Epidermal melanocyte (primary cell): ENCODE results near the gene ARHGEF25.
"Not testable (repeated sequence)": the region's sequence is repeated elsewhere in the genome, so short reads cannot be mapped to it uniquely, and the experiment has no call there.

ENCODE experiments used
- DNase-seq: peaks from one replicate; pipeline ENCODE4 v3.0.0; 2011; ENCODE audit warnings: low spot score; ENCODE audit not compliant: insufficient read length

The ARHGEF25 gene

DNA sequence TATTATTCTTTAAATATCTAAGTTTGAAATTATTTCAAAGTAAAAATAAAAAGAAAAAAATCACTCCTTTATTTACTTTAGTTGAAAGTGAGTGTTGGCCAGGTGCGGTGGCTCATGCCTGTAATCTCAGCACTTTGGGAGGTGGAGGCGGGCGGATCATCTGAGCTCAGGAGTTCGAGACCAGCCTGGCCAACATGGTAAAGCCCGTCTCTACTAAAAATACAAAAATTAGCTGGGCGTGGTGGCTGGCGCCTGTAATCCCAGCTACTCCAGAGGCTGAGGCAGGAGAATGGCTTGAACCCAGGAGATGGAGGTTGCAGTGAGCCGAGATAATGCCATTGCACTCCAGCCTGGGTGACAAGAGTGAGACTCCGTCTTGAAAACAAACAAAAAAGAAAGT is 25.5 kb downstream of the ARHGEF25 start:
- DNase-seq, result not testable (repeated sequence)

DNA sequence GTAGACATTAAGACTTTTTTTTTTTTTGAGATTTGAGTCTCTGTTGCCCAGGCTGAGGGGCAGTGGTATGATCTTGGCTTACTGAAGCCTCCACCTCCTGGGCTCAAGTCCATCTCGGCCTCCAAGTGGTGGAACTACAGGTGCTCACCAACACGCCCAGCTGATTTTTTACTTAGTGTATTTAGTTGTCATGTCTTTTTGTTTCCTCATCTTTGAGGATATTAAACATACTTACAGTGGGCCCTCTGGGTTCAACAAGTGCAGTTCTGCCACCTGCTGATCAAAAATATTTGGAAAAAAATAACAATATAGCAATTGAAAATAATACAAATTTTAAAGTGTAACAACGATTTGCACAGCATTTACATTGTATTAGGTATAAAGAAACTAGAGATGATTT is 26.1 kb downstream of the ARHGEF25 start:
- no peak for DNase-seq

DNA sequence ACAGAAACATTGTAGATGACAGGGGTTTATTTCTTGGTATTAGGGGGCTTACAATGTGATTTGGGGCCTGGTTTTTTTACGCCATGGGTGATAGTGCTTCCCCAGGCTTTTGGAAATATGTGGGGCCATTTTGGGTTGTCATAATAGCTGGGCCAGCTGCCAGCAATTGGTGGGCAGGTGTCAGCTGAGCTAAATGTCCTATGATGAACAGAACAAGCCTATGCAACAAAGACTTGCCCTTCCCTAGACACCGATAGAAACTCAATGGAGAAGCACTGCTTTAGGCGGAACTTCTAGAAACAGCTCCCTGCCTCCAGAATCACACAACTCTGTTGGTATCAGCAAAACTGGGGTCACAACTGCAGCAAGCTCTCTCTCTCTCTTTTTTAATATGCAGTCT is 26.9 kb downstream of the ARHGEF25 start:
- no peak for DNase-seq

DNA sequence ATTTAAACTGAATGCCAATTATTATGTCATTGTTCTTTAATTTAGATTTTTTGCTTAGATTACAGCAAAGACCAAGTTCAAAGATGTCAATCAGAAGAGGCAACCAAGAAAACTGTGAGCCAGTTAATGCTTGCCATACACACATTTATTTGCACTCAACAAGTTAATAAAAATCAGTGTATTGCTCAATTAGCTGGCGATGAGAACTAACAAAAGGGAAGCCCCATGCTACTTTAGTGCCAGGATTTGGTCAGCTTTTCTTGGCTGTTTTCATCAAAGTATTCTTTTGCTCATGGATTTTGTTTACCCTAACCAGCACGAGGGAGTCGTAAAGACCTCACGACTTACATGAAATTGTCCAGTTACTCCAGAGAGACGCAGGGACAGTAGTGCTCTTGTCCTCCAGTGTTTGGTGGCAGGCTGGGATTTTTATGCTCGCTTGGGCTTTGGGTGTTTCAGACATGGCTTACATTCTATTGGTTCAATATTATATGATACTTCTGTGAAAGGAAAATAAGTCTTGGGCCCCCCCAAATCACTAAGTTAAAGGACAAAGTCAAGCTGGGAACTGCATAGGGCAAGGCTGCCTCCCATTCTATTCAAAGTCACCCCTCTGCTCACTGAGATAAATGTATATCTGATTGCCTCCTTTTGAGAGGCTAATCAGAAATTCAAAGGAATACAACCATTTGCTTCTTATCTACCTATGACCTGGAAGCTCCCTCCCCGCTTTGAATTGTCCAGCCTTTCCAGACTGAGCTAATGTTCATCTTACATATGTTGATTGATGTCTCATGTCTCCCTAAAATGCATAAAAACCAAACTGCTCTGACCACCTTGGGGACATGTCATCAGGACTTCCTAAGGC is 29.2 kb downstream of the ARHGEF25 start:
- no peak for DNase-seq

DNA sequence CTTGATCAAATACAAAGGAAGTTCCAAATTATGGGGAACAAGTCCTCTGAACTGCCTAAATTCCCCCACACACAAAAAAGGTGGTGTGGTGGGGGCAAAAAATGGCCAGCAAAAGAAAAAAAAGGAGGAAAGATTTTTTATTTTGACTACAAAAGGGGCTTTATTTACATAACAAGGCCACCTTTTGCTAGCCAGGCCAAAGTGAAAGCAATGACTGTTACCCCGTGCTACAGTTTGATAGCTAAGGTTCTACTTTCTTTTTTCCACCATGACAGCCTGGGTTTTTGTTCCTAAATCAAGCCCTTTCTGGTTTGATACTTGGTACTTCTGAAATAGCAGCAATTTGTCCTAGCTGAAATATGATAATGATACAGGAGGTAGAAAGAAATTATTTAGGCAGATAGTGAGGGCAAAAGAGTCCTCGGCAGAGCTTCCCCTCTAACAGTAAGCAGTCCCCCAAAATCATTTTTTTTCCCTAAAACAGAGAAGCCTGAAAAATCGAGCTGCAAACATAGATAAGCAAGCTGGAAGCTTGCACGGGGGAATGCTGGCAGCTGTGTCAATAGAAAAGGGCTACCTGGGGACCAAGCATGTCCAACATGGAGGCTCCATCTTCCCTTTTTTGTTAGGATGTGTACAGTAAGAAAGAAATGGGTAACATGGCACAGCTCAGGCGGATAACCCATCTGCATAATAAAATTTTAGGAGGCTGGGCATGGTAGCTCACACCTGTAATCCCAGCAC is 30.6 kb downstream of the ARHGEF25 start:
- DNase-seq, result no peak

DNA sequence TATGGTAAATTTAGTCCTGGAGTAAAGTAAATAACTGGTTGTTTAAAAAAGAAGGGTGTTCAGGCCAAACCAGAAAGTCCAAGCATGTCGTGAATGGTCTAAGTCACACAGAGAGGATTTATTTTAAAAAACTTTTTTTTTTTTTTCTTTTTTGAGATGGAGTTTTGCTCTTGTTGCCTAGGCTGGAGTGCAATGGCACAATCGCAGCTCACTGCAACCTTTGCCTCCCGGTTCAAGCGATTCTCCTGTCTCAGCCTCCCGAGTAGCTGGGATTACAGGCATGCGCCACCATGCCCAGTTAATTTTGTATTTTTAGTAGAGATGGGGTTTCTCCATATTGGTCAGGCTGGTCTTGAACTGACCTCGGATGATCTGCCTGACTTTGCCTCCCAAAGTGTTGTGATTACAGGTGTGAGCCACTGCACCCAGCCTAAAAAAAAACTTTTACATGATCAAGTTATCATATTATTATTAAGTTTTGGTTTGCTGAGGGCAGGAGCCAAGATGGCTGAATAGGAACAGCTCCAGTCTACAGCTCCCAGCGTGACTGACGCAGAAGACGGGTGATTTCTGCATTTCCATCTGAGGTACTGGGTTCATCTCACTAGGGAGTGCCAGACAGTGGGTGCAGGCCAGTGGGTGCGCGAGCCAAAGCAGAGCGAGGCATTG is 34.9 kb downstream of the ARHGEF25 start:
- not testable (repeated sequence) for DNase-seq

DNA sequence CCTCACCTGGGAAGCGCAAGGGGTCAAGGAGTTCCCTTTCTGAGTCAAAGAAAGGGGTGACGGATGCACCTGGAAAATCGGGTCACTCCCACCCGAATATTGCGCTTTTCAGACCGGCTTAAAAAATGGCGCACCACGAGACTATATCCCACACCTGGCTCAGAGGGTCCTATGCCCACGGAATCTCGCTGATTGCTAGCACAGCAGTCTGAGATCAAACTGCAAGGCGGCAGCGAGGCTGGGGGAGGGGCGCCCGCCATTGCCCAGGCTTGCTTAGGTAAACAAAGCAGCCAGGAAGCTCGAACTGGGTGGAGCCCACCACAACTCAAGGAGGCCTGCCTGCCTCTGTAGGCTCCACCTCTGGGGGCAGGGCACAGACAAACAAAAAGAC is 35.4 kb downstream of the ARHGEF25 start:
- DNase-seq, result not testable (repeated sequence)

DNA sequence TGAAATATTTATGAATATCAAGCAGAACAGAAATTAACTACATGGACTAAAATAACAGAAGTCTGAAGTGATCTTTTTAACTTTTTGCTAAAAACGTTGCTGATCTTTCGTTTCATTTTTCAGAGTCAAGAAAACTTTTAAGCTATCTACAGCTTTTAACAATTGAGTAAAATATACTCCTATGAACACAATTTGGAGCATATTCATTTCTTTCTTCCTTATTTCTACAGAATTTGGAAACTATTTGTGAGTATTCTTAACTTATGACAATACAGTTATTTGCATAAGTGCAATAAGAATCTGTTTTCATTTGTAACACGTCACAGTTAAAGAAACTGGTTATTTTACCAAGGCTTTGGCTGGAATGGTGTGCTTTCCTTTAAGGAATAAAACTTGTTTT is 42.8 kb downstream of the ARHGEF25 start:
- DNase-seq, result no peak

DNA sequence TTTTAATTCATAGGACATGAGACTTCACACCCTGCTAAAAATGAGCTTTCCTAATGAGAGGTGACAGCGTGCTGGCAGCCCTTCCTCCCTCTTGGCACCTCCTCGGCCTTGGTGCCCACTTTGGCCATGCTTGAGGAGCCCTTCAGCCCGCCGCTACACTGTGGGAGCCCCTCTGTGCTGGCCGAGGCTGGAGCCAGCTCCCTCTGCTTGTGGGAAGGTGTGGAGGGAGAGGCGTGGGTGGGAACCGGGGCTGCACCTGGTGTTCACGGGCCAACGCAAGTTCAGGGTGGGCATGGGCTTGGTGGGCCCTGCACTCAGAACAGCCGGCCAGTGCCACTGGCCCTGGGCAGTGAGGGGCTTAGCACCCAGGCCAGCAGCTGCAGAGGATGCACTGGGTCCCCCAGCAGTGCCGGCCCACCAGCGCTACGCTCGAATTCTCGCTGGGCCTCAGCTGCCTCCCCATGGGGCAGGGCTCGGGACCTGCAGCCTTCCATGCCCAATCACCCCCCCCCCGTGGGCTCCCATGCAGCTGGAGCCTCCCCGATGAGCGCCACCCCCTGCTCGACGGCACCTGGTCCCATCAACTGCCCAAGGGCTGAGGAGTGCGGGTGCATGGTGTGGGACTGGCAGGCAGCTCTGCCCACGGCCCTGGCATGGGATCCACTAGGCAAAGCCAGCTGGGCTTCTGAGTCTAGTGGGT is 44.5 kb downstream of the ARHGEF25 start:
- no peak for DNase-seq

DNA sequence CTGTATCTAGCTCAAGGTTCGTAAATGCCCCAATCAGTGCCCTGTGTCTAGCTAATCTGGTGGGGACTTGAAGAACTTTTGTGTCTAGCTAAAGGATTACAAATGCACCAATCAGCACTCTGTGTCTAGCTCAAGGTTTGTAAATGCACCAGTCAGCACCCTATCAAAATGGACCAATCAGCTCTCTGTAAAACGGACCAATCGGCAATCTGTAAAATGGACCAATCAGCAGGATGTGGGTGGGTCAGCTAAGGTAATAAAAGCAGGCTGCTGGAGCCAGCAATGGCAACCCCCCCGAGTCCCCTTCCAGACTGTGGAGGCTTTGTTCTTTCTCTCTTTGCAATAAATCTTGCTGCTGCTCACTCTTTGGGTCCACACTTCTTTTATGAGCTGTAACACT is 45.2 kb downstream of the ARHGEF25 start:
- DNase-seq, result not testable (repeated sequence)

DNA sequence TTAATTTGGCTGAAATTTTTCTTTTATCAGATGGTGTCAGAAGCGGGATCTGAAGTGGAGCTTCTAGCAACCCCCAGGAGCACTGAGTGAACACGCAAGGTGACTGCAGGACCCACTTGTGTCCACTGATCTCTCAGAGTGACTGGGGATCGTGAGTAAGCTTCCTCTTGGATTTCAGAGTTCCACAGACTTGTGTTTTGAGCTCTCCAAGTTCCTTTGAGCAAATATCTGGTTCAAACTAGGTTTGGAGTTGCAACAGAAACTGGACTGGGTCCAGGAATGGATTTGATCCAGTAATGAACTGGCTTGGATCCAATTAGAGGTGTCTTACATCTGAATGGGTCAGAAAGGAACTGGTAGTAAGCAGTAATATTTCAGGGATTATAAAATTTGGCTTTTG is 46.5 kb downstream of the ARHGEF25 start:
- no peak for DNase-seq

DNA sequence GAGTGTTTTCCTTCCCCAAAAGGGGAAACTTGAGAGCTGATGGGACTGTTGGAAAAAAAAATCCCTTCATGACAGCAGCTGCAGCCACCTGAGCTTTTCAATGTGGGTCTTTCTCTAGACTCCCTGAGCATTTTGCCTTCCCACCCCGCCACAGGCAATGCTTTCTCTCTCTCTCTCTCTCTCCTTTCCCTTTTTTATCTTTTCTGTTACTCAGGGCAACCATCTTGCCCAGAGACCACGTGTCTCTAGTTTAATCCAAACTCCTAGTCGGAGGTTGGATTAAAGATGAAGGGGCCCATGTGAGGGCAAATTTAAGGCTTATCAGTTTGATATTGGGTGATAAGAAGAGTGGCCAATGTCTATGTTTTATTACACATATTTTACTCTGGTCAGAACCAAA is 47.7 kb downstream of the ARHGEF25 start:
- DNase-seq, result no peak

DNA sequence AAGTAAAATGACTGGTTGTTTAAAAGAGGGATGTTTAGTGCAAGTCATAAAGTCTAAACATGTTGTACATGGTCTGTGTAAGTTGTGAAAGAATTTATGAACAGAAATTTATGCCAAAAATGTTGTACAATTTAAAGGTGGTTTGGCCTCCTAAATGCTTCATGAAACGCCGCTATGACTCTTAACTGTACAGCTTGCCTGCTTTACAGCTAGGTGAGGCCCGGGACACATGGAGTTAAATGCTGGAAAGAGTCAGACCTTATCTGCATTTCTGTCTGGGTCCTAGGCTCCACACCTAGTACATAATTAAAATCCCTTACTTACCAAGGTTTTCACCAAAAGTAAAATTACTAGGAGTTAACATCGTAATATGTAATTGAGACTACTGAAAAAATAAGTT is 50.1 kb downstream of the ARHGEF25 start:
- no peak for DNase-seq

DNA sequence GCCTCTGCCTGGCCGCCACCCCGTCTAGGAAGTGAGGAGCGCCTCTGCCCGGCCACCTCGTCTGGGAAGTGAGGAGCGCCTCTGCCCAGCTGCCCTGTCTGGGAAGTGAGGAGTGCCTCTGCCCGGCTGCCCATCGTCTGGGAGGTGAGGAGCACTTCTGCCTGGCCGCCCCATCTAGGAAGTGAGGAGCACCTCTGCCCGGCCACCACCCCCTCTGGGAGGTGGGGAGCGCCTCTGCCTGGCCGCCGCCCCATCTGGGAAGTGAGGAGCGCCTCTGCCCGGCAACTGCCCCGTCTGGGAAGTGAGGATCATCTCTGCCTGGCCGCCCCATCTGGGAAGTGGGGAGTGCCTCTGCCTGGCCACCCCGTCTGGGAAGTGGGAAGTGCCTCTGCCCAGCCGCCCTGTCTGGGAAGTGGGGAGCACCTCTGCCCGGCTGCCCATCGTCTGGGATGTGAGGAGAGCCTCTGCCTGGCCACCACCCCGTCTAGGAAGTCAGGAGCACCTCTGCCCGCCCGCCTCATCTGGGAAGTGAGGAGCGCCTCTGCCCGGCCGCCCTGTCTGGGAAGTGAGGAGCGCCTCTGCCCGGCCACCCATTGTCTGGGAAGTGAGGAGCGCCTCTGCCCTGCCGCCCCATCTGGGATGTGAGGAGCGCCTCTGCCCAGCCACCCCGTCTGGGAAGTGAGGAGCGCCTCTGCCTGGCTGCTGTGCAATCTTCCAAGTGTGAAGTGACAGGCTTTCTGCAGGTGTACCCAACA is 54.0 kb downstream of the ARHGEF25 start:
- DNase-seq, result not testable (repeated sequence)
